Peyer's patch (tissue), 4 donors: ENCODE data around the gene ZNF184. TPM values are rescaled to one million over a fixed set of nuclear protein-coding genes. Genes with fewer than 3 reads are reported as not detected.

Source experiments
- DNase-seq, 3 donors: peaks; one replicate each; pipeline ENCODE4 v3.0.0-alpha.2; 2017 to 2019
- H3K27ac ChIP-seq, 4 donors: fragments of 200-600 bp; sonication (generic); one replicate each; pipeline ENCODE4 v1.5.1; 2016 to 2019
- H3K27me3 ChIP-seq, 2 donors: fragments of 200-600 bp; sonication (generic); one replicate each; pipeline ENCODE4 v1.5.1; 2019
- H3K36me3 ChIP-seq, 3 donors: fragments of 200-600 bp; sonication (generic); one replicate each; pipeline ENCODE4 v1.5.1; 2016 to 2019
- H3K4me1 ChIP-seq, 4 donors: fragments of 200-600 bp; sonication (generic); one replicate each; pipeline ENCODE4 v1.5.1; 2016 to 2019
- H3K4me3 ChIP-seq, 4 donors: fragments of 200-600 bp; sonication (generic); 1 replicate in 3 of 4; 2 replicates in 1 of 4; pipeline ENCODE4 v1.5.1; 2016 to 2019; ENCODE audit warnings: mild to moderate bottlenecking in 1 of 4
- H3K9me3 ChIP-seq, 4 donors: fragments of 200-600 bp; sonication (generic); one replicate each; pipeline ENCODE4 v1.5.1; 2016 to 2019; ENCODE audit warnings: mild to moderate bottlenecking in 1 of 4
- POLR2A ChIP-seq, 2 donors: fragments of 450-650 bp; IDR thresholded peaks; one replicate each; pipeline ENCODE4 v1.5.1; 2017; ENCODE audit warnings: antibody characterized with exemption in 2 of 2, mild to moderate bottlenecking in 2 of 2, moderate library complexity in 2 of 2
- total RNA-seq, 4 donors: library from RNA; depleted of rRNA; stranded (reverse); fragments of >200 nt; gene quantifications; one replicate each; pipeline ENCODE4 v1.1.0, GENCODE V29; 2016
- TF ChIP-seq, protein P1 (sequence below), 6 experiments: fragments of 450-650 bp in 4 of 6; fragments of 200-600 bp in 2 of 6; sonication (generic) in 1 of 6; IDR thresholded peaks; one replicate each; pipeline ENCODE4 v1.5.1; 2017 to 2019; ENCODE audit warnings: antibody characterized with exemption in 6 of 6, mild to moderate bottlenecking in 3 of 6, moderate library complexity in 1 of 6

ZNF184 gene
- 1 to 10 TPM; 4.9 to 6.8 (median 5.8) TPM for total RNA-seq

DNA sequence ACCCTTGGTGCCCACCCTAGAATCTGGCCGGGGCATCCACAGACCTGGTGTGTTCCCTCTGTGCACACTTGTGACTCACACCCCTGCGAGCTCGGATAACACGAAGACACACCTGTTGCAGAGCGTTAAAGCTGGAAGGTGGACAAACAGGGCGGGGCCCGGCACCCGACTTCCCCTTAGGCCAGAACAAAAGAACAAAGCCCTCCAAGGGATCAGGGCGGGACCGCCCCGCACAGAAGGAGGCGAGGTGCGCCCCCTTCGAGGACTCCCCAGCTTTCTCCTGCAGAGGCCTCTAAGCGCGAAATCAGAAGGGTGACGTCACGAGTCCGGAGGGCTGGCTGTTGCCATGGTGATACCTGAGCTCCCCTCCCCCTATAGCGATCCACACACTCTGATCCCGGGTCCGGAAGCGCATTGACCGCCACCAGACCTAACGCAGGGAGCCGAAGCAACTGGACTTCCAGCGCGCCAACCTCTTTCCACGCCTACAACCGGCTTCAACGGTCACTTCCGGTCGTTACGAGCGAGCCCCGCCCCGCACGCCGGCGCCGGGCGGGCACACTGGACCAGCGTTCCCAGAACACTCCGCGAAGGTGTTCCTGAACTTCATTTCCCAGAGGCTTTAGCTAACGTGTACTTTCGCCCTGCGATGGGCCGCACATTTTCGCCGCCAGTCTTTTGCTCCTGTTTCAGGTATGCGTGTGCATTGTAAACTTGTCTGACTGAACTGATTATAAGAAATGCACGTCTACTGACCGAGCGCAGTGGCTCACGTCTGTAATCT, at the start of gene ZNF184:
Gene ZNF184, minus strand, starts transcription at position 489 of the 784 bp plus-strand sequence. CDS start 811 bp downstream, outside the sequence.
- DNase-seq, result peak; percentile 88 to 98 (median 97)
- H3K4me3 ChIP-seq, result peak within 1 kb of the TSS; percentile 63 to 78 (median 73)
- H3K36me3 ChIP-seq, result peaks cover 0 to 15% (median 0%) of the 10 kb centered on the region in 3 donors
- peaks cover 0 to 20% (median 3%) of the 10 kb centered on the region in 4 donors for H3K4me1 ChIP-seq
- H3K27ac ChIP-seq, result peak within 1 kb of the TSS; percentile 86 to 94 (median 90)
- TF ChIP-seq, protein P1, sequence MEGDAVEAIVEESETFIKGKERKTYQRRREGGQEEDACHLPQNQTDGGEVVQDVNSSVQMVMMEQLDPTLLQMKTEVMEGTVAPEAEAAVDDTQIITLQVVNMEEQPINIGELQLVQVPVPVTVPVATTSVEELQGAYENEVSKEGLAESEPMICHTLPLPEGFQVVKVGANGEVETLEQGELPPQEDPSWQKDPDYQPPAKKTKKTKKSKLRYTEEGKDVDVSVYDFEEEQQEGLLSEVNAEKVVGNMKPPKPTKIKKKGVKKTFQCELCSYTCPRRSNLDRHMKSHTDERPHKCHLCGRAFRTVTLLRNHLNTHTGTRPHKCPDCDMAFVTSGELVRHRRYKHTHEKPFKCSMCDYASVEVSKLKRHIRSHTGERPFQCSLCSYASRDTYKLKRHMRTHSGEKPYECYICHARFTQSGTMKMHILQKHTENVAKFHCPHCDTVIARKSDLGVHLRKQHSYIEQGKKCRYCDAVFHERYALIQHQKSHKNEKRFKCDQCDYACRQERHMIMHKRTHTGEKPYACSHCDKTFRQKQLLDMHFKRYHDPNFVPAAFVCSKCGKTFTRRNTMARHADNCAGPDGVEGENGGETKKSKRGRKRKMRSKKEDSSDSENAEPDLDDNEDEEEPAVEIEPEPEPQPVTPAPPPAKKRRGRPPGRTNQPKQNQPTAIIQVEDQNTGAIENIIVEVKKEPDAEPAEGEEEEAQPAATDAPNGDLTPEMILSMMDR (IDR thresholded peaks at IDR 0.05), result peak in 3 of 6 experiments; percentile 10 to 22 (median 21)
- peak; percentile 66 to 83 for TF ChIP-seq POLR2A (IDR thresholded peaks at IDR 0.05)
- no peaks in the 10 kb centered on the region for H3K9me3 ChIP-seq
- H3K27me3 ChIP-seq, result no peaks in the 10 kb centered on the region

DNA sequence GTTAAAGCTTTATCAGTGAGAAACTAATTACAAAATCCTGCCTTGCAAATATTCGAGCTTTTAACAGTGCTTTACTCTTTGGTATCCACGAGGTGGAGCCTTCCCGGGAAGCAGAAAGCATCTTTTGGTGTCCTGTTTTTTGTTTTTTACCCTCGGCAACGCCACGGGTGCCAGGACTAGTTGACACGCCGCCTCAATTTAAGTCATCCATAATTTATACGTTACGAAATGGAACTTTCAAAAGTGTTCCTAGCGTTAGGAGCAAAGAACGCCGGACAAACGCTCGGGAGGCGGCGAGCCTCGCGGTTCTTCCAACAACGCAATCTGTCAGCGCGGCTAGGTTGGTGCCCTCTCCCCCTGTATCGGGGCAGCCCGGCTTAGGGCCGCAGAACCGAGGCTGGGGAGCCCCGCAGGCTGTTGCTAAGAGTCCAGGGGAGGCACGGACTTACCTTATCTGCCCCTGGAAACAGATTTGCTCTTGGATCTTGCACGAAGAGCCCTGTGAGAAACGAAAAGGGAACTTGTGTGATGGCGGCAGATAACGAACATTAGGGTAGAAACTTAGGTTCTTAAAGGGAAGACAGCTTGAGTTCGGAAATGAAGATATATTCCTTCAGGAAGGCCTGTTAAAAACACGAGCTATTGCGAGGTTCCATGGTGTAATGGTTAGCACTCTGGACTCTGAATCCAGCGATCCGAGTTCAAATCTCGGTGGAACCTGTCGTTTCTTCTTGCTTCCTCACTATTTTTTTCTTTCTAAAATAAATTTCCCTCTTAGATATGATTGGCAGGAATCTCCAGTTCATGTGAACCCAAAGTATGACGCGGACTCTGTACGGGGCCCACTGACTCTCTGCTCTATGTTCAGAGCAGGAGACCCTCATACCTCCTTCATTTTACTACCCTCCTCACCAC, 46.2 kb upstream of the ZNF184 start:
- Histone ChIP-seq H3K4me1 (peaks cover 0 to 5% (median 0%) of the 10 kb centered on the region in 4 donors), H3K36me3 (no peaks in the 10 kb centered on the region)
- DNase-seq, result peak; percentile 48 to 76 (median 61)

GRCh38 chr6:27517928-27518787, 45.3 kb upstream of the ZNF184 start:
- Histone ChIP-seq H3K9me3 (no peaks in the 10 kb centered on the region), H3K4me3 (peak overlapping the region; percentile 54 to 71 (median 60)), H3K27ac (peak overlapping the region in 3 of 4 donors; percentile 70 to 76 (median 75)), H3K4me1 (peaks cover 0 to 5% (median 0%) of the 10 kb centered on the region in 4 donors), H3K36me3 (no peaks in the 10 kb centered on the region), H3K27me3 (no peaks in the 10 kb centered on the region)
- no peak for DNase-seq
- TF ChIP-seq, protein P1 (IDR thresholded peaks at IDR 0.05), result no peak
- no peak for TF ChIP-seq POLR2A (IDR thresholded peaks at IDR 0.05)

More for the DNA sequence above, 46.2 kb upstream of the ZNF184 start:
- Histone ChIP-seq H3K27ac (peak overlapping the region; percentile 70 to 76 (median 74)), H3K27me3 (no peaks in the 10 kb centered on the region), H3K9me3 (no peaks in the 10 kb centered on the region), H3K4me3 (peak overlapping the region; percentile 54 to 71 (median 60))
- TF ChIP-seq, protein P1 (IDR thresholded peaks at IDR 0.05), result peak; percentile 20 to 73 (median 66)
- TF ChIP-seq POLR2A (IDR thresholded peaks at IDR 0.05), result no peak

DNA sequence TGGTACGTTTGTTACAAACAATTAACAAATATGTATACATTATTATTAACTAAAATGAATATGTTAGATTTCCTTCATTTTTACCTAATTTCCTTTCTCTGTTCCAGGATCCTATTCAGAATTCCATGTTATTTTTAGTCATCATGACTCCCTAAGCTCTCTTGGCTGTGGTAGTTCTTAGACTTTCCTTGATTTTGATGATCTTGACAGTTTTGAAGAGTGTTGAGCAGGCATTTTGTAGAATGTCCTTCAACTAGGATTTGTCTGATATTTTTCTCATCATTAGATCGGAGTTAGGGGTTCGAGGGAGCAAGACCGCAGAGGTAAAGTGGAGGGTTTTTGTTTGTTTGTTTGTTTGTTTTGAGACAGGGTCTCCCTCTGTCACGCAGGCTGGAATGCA, 44.3 kb upstream of the ZNF184 start:
- H3K9me3 ChIP-seq, result no peaks in the 10 kb centered on the region
- TF ChIP-seq, protein P1 (IDR thresholded peaks at IDR 0.05), result no peak
- TF ChIP-seq POLR2A (IDR thresholded peaks at IDR 0.05), result no peak
- H3K4me1 ChIP-seq, result peaks cover 0 to 5% (median 0%) of the 10 kb centered on the region in 4 donors
- no peak for DNase-seq
- H3K4me3 ChIP-seq, result no peak overlapping the region
- no peak overlapping the region for H3K27ac ChIP-seq
- no peaks in the 10 kb centered on the region for H3K27me3 ChIP-seq
- H3K36me3 ChIP-seq, result no peaks in the 10 kb centered on the region
